ENCODE measurements around the gene HPSE2.
"Not testable (repeated sequence)": the region's sequence is repeated elsewhere in the genome, so short reads cannot be mapped to it uniquely, and the experiment has no call there.

The HPSE2 gene

DNA sequence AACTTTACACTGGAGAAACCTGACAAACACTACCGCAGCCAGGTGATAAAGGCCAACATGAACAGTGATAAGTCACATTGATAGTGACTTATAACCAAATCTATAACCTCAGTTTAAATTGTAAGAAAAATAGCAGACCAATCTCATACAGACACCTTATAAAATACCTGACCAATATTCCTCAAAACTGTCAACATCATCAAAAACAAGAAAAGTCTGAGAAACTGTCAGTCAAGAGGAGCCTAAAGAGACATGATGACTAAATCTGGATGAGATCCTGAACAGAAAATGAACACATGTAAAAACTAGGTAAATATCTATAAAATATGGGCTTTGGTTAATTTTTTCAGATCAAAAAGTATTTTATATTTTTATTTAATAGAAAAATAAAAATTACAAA is 233.3 kb downstream of the HPSE2 start:
- no peak for DNase-seq

DNA sequence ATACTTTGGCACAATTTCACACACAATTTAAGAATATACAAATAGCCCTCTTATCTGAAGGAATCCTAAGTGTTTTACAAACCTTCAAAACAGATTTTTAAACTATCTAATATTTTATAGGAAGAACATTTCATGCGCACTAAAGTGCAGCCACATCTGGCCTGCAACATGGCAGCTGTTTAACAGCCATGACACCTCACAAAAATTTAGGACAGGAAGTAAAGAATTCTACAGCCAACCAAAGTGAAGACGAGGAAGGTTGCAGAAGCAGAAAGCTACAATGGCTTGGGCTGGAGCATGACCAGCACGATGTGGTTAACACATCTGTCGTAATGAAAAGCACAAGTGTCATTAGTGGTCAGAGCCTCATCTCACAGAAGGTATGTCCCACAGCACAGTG is 238.1 kb downstream of the HPSE2 start:
- DNase-seq, result no peak

DNA sequence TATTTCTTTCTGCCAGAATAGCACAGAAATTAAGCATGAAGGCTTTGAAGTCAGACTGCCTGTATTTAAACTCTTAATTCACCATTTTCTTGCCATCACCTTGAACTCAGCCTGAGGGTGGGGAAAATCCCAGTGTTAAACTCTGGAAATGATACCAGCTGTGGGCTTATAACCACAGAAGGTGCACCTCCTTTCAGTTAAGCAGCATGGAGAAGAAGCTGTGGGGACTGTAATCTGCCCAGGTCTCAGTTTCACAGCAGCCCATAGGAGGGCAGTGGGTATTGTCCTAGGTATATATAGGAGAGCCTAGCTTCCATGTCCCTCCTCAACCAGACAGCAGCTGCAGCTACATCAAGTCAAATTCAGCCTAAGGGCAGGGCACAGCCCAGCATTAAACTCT is 241.6 kb downstream of the HPSE2 start:
- no peak for DNase-seq

DNA sequence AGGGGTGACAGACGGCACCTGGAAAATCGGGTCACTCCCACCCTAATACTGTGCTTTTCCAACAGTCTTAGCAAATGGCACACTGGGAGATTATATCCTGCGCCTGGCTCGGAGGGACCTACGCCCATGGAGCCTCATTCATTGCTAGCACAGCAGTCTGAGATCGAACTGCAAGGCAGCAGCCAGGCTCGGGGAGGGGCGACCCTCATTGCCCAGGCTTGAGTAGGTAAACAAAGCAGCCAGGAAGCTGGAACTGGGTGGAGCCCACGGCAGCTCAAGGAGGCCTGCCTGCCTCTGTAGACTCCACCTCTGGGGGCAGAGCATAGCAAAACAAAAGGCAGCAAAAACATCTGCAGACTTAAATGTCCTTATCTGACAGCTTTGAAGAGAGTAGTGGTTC is 251.9 kb downstream of the HPSE2 start:
- not testable (repeated sequence) for DNase-seq

DNA sequence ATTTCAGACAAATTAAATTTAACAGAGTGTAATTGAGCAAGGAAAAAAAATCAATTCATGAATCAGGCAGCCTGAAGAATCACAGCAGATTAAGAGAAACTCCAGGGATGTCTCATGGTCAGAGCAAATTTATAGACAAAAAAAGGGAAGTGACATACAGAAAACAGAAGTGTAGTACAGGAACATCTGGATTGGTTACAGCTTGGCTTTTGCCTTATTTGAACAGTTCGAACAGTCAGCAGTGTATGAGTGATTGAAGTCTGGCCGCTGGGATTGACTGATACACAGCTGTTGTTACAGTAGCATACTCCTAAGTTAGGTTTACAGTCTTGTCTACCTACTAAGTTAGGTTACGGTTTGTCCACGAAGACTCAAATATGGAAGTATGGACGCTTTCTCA is 255.3 kb downstream of the HPSE2 start:
- no peak for DNase-seq

DNA sequence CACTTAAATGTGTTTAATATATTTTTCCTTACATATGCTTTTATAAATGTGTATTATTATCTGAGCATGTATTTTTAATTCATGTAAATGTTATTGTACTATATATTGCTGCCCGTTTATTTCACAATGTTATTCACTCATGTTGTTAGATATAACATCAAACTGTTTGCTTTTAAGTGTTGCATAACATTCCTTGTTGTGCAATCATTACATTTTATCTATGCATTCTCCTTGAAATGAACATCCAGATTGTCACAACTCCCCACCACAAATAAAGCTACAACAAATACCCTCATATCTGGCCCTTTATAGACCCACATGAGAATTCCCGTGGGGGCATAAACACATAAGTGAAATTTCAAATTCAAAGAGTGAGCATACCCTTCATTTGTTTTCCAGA is 264.2 kb downstream of the HPSE2 start:
- DNase-seq, result no peak

DNA sequence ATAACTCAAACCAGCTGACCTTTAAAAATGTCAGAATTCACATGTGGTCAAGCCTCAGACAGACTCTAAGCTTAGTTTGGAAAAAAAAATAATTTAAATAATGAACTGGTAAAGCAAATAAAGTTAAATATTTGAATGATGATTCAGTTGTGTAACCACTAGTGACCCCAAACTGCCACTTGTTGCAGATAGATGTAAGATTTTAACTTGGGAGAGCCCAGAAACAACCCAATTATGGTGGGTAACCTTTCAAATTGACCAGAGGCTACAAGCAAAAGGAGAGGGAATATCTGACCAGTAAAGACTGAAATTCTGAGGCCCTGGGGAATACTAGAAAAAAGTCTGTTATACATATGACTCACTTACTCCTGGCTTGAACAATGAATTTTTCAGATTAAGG is 268.1 kb downstream of the HPSE2 start:
- DNase-seq, result no peak

DNA sequence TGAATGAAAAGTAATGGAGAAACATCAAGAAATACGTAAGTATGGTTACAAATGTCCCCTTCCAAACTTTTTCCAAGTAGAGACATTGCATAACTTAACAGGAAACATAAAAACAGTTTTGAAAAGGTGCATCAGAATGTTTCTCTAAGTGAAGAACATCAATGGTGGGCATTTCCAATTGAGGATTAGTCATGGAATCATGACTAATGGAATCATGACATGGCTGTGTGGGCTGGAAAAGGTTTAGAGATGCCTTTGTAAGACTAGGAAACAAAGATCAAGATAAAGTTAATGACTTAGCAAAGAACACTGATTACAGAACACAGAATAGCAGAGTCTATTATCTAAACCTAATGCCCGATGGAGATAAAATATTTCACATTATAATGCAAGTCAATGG is 272.0 kb downstream of the HPSE2 start:
- no peak for DNase-seq

DNA sequence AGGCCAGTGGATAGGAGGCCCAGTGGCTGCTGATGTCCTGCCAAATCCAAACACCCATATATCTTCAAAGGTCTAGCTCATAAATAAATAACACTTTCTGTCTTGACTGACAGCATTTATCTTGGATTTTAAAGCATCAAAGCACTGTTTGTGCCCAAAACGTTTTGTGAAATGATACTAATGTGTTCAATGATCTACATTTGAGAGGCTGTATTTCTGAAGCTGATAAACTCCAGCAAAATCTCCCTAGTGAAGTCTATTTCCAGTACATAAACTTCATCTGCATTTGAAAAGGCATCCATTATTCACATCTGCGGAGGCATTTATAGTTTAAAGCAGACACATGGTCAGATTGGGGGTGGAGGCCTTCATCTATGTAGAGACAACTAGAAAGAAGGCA is 276.3 kb downstream of the HPSE2 start:
- no peak for DNase-seq

DNA sequence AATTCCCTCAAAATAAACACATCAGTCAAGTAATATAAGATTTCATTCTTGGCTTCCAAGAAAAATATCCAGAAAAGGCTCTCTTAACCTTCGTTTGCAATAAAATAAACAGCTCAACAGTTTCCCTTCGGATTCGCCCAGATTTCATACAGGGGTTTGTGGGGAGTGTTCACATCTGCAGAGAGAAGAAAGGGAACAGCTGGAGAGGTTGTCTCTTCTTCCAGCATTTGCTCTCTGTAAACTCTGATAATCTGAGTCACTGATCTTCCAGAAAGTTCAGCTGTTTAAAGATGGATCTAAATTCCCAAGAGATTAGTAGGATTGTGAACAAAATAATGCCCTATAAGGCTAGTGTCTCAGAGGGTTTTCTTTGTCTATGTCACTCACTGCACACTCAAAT is 277.9 kb downstream of the HPSE2 start:
- no peak for DNase-seq

DNA sequence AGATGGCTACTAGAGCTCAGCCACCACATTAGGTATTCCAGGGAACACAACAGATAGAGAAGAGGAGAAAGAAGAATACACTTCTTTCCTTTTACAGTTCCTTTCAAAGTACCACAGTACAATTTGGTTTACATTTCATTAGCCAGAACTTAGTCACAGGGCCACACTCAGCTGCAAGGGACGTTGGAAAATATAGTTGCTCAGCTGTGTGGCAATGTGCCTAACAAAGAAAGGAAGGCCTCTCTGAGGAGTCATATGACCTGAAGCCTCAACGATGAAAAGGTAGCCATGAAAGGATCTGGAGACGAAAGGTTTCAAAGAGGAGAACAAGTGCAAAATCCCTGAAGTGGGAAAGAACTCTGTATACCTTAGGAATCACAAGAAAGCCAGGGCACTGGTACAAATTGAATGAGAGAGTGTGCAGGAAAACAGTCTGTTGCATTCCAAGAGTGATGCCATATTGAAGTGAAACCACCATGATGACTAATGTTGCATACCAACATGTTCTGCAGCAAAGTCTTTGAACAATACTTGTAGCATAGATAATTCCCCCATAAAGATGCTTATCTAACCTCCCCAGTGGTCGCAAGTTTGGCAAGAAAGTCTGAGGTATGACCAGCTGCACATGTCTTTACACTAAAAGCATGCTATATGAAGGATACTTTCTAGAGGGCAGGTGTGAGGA is 278.9 kb downstream of the HPSE2 start:
- no peak for DNase-seq

DNA sequence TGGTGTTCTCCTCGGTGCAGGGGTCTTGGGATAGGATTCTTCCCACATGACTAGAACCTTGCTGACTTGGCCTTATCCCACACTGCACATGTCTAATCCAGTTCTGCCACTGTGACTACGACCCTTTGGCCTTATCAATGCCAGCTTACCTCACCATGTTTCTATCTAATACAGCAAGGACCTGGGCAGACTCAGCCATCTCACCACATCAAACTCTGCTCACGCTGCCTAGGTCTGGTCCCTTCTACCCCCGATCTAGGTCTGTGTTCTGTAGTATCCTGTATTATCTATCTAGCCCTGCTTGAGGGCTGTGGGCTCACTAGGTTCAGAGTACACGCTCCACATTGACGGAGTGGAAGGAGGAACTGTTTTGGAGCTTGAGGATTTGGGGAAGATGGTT is 282.4 kb downstream of the HPSE2 start:
- DNase-seq, result no peak

DNA sequence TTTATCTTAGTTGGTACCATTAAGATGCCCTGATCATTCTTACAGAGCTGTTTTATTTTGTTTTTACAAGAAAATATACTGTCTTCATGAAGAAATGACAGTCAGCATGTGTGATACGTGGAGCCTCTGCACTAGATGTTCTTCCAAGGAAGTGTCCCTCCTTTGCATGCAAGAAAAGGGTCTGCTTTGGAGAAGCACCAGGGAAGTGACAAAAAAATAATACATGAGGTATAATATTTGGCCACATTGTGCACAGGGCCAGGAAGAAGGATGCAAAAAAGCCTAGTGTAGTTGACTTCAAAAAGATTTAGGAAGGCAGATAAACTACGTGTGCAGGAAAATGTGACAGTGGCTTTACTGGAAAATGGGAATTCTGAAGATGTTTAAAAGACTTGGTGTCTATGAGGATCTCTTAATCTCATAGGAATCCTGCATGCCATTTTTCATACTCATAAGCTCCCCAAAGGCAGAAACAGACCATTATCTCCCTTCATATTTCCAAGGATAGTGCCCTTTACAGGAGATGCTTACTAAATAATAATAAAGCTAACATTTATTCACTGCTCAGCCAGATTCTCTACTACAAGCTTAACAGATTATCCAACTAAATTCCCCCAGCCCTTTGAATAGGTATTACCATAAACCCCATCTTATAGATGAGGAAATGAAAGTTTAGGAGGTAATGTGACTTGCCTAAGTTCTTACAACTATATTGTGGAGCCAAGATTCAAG is 284.2 kb downstream of the HPSE2 start:
- DNase-seq, result no peak

DNA sequence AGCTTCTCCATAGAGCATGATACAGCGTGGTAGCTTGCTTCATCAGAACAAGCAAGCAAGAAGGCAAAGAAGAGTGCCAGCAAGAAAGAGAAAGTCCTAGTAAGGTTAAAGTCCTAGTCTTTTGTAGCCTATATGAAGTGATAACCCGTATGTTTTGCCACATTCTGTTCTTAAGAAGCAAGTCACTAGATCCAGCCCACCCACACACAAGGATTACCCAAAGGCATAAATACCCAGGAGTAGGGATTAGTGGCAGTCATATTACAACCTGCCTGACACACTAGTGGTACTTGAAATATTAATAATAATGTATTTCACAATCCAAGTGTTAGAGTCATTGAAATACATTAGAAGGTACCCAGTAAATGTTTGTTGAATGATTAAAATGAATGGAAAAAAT is 285.5 kb downstream of the HPSE2 start:
- no peak for DNase-seq

DNA sequence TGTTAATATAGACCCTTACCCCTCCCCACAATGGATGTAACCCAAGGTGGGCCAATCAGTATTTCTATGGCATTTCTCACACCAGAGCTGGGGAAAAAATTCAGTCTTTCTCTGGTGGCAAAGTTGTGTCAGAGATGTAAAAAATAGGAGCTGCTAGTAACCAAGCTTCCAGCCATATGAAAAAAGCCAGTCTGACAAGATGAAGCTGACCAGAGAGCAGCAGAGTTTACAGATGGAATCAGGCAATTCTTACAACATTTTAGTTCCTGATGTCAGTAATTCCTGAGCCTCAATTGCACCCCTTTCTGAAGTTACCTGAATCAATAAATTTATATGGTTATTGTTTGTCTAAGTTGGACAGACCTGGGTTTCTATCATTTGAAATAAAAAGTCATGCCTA is 286.3 kb downstream of the HPSE2 start:
- no peak for DNase-seq

DNA sequence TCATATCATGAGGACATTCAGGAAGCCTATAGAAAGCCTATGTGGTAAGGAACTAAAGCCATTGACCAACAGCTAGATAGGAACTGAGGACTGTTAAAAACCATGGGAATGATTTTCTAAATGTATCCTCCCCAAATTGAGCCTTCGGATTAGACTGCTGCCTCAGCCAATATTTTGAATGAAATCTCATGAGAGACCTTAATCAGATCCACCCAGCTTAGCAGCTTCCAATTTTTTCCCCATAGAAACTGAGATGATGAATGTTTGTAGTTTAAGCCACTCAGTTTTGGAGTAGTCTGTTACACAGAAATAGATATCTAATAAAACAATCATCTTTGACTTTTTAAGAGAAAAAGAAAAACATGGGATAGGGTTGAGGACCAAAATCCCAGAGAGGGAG is 292.0 kb downstream of the HPSE2 start:
- DNase-seq, result no peak

DNA sequence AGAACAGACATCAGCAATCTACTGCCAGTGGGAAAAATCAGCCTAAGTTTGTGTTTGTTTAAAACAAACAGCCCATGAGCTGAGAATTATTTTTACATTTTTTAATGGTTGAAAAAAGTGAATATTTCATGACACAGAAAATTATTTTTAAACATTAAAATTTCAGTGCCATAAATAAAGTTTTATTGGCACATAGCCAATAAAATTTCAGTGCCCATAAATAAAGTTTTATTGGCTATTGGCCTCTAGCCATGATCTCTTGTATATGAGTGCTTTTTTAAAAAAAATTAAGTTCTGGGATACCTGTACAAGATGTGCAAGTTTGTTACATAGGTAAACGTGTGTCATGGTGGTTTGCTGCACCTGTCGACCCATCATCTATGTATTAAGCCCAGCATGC is 305.9 kb downstream of the HPSE2 start:
- no peak for DNase-seq

DNA sequence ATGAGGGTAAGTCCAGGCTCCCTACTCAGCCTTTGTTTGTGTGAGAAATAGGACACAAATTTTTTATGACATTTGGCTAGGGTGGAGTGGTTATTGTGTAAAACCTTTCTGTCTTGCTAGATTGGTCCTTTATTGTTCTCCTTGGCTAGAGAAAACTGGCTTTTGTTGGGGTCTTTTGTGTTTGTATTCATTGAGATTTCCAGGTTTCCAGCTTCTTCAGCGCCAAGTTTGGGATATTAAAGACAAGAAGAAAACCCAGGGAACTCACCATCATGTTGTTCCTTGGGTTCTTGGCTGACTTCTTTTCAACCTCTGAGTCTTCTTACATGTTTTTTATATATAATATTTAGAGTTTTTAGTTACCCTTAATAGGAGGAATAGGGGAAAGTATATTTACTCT is 310.0 kb downstream of the HPSE2 start:
- DNase-seq, result no peak

DNA sequence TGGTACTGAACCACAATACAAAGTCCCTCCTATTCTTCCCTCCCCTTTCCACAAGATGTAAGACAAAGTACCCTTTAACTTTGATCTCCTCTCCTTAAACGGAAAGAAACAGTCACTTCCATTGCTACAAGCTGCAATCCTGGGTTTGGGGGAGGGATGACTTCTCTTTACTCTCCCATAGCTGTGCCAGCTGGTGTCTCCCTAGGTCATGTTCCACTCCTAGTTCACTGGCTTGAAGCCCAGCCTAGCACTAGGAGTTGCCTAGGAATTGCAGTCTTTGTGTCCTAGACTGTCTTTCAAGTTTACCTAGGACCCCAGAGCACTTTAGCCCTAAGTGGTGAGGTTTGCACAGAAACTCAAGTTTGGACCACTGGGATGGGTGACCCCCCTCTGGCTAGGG is 311.1 kb downstream of the HPSE2 start:
- no peak for DNase-seq

DNA sequence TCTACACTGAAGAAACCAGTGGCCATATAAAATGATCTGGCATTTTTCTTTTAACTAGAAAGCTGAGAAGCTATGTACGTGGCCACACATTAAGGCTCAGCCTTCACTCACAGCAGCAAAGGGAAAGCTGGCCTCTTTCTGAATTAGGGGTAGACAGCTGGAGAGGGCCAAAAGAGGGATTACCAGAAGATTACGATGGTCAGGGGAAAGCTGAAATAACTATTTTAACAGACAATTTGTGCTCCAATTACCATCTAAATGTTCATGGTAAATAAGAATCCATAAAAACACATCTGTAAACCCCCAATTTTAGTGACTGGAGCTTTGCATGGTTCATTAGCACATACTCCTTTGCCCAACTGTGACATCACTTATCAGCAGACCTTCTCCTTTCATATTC is 314.3 kb downstream of the HPSE2 start:
- no peak for DNase-seq

DNA sequence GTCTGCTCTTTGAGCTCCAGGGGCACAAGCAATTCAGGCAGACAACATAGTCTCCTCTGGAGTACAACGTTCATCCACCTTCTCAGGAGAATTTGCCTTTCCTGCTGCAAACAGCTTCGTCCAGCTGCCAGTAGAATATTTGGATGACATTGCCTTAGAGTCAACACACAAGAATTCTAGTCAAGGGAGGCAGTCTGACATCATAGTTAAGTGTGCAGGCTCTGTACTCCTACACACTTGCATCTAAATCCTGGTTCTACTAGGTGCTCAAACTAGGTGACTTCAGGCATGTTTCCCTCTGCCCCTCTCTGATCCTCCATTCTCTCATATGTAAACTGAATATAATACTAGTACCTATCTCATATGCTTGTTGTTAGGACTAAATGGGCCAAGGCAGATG is 314.8 kb downstream of the HPSE2 start:
- no peak for DNase-seq

DNA sequence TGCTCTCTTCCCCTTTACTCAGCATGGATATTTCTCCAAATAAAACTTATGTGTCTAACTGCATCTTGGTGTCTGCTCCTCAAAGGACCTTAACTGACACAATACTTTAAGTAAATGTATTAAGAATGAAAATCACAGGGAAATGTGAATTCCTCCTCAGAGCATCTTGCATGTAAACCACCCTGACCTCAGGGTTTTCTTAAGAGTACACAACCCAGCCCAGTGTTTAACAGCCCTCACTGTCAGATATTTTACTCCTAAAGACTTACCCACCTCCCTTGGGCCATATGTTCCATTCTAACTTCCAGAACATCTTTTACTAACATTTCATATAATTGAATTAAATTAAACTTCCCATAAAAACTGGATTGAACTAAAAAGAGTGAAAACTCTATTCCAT is 315.3 kb downstream of the HPSE2 start:
- no peak for DNase-seq

DNA sequence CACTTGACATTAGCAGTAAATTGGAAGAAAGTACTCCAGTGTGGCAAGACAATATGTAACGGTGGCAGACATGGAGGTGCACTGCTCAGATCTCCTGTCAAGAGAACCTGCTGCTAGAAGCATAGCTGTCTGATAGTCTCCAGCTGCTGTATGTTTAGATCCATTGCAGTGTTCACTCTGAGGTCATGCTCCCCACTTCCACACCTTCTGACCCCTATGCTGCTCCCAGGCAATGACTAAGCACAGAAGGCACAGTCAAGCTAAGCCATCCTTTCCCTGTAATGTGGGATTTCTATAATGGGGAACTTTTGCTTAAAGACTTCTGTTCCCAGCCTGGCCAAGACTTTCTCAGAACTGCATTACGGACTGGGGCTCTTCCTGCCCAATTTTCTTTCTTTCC is 315.8 kb downstream of the HPSE2 start:
- no peak for DNase-seq

DNA sequence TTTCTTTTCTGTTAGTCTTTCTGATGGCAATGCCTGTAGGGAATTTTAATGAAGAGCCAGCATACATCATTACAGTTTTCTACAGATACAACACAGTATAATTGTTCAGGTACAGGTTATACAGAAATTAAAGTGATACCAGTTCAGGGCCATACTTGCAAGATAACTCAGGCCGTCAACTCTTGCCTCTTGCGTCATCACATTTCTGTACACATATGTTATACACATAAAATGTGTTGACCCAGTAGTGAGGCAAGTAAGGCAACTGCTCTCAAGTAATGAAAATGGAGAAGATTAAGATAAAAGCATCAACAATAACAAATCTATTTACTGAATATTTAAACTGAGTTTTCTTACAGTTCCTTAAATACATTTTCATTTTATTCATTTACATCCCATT is 317.8 kb downstream of the HPSE2 start:
- no peak for DNase-seq

DNA sequence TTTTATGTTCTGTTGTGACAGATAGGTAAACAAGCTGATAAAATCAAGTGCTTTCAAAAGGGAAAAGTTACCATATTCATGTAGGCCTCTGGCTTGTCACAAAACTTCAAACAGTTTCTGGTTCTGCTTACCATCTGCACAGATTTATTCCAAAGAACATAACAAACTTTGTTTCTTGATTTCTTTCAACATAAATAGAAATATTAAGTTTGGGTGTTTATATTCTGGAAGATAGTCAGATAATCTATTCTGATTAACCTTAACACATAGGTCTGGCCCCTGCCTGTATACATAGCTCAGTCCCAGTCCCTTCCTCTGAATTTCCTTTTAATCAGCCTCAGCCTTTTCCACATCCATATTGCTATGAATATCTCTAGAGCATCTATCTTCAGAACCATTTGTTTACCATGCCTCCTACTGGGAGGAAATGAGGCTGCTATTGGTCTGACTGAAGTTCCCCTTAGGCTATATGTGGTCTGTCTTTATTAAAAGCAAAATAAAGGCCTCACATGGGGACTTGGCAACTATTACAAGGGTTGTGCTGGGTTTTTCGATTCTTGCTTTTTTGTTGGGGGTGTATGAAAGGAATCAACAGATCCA is 319.0 kb downstream of the HPSE2 start:
- DNase-seq, result no peak
